SK-N-SH treated with all-trans-retinoic acid at 6 μM for 48 hours (cell line): ENCODE data around the gene SUCO.

Experiments
- ATAC-seq: fragments of 200-7000 bp; cut with Tn5 transposase; 3 replicates; pipeline ENCODE4 v1.9.1; 2020; ENCODE audit warnings: mild to moderate bottlenecking, moderate library complexity
- ARNTL ChIP-seq: fragments of 450-650 bp; formaldehyde crosslinking; IDR thresholded peaks from 2 replicates; pipeline ENCODE4 v1.5.0; 2020; ENCODE audit warnings: low read depth, mild to moderate bottlenecking, moderate library complexity, borderline replicate concordance
- BACH2 ChIP-seq: fragments of 250-450 bp; sonication (Bioruptor Pico); IDR thresholded peaks from 2 replicates; pipeline ENCODE4 v1.9.0; 2021; ENCODE audit warnings: mild to moderate bottlenecking, borderline replicate concordance
- CSDC2 ChIP-seq: fragments of 250-450 bp; sonication (Bioruptor Pico); IDR thresholded peaks from 2 replicates; pipeline ENCODE4 v1.5.0; 2020; ENCODE audit warnings: mild to moderate bottlenecking, moderate library complexity
- ESRRG ChIP-seq: fragments of 250-450 bp; sonication (Bioruptor Pico); IDR thresholded peaks from 2 replicates; pipeline ENCODE4 v1.6.1; 2021; ENCODE audit warnings: mild to moderate bottlenecking
- GLIS3 ChIP-seq: fragments of 250-450 bp; sonication (Bioruptor Pico); IDR thresholded peaks from 2 replicates; pipeline ENCODE4 v1.5.0; 2020; ENCODE audit warnings: mild to moderate bottlenecking, moderate library complexity
- ISL1 ChIP-seq: fragments of 250-450 bp; sonication (Bioruptor Pico); IDR thresholded peaks from 2 replicates; pipeline ENCODE4 v2.1.2; 2022; ENCODE audit warnings: mild to moderate bottlenecking, moderate library complexity
- OSR1 ChIP-seq: fragments of 250-450 bp; sonication (Bioruptor Pico); IDR thresholded peaks from 2 replicates; pipeline ENCODE4 v1.8.0; 2022; ENCODE audit warnings: moderate library complexity, mild to moderate bottlenecking, inconsistent platforms
- PPARA ChIP-seq: fragments of 250-450 bp; sonication (Bioruptor Pico); IDR thresholded peaks from 2 replicates; pipeline ENCODE4 v1.5.0; 2020; ENCODE audit warnings: mild to moderate bottlenecking, borderline replicate concordance
- RARB ChIP-seq: fragments of 250-450 bp; sonication (Bioruptor Pico); IDR thresholded peaks from 2 replicates; pipeline ENCODE4 v1.8.0; 2021; ENCODE audit warnings: mild to moderate bottlenecking, moderate library complexity
- SNAI2 ChIP-seq: fragments of 250-450 bp; sonication (Bioruptor Pico); IDR thresholded peaks from 2 replicates; pipeline ENCODE4 v1.5.0; 2020; ENCODE audit warnings: mild to moderate bottlenecking, moderate library complexity
- TCF4 ChIP-seq: fragments of 250-450 bp; sonication (Bioruptor Pico); IDR thresholded peaks from 2 replicates; pipeline ENCODE4 v1.8.0; 2021; ENCODE audit warnings: mild to moderate bottlenecking, moderate library complexity, borderline replicate concordance
- TOX ChIP-seq: fragments of 250-450 bp; sonication (Bioruptor Pico); IDR thresholded peaks from 2 replicates; pipeline ENCODE4 v1.8.0; 2021; ENCODE audit warnings: mild to moderate bottlenecking, moderate library complexity, borderline replicate concordance
- ZC3H10 ChIP-seq: fragments of 250-450 bp; sonication (Bioruptor Pico); IDR thresholded peaks from 2 replicates; pipeline ENCODE4 v1.5.1; 2021; ENCODE audit warnings: mild to moderate bottlenecking, moderate library complexity
- ZFP3 ChIP-seq: fragments of 250-450 bp; sonication (Bioruptor Pico); IDR thresholded peaks from 2 replicates; pipeline ENCODE4 v1.5.0; 2020; ENCODE audit warnings: mild to moderate bottlenecking, moderate library complexity
- ZFP30 ChIP-seq: fragments of 450-650 bp; formaldehyde crosslinking; IDR thresholded peaks from 2 replicates; pipeline ENCODE4 v1.5.0; 2022; ENCODE audit warnings: mild to moderate bottlenecking, moderate library complexity
- ZNF565 ChIP-seq: fragments of 450-650 bp; formaldehyde crosslinking; conservative IDR thresholded peaks from 2 replicates; pipeline ENCODE4 v1.5.0; 2020; ENCODE audit warnings: low read depth, mild to moderate bottlenecking, moderate library complexity
- ZNF70 ChIP-seq: fragments of 450-650 bp; formaldehyde crosslinking; IDR thresholded peaks from 2 replicates; pipeline ENCODE4 v1.5.0; 2020; ENCODE audit warnings: mild to moderate bottlenecking, moderate library complexity
- ZNF8 ChIP-seq: fragments of 450-650 bp; formaldehyde crosslinking; IDR thresholded peaks from 2 replicates; pipeline ENCODE4 v1.5.0; 2020; ENCODE audit warnings: mild to moderate bottlenecking, moderate library complexity
- TF ChIP-seq, protein P1 (sequence below): fragments of 250-450 bp; sonication (Bioruptor Pico); IDR thresholded peaks from 2 replicates; pipeline ENCODE4 v1.5.1; 2020; ENCODE audit warnings: low read depth, mild to moderate bottlenecking, moderate library complexity
- TF ChIP-seq, protein P2 (sequence below): fragments of 250-450 bp; sonication (Bioruptor Pico); IDR thresholded peaks from 2 replicates; pipeline ENCODE4 v1.8.0; 2021; ENCODE audit warnings: low read depth, mild to moderate bottlenecking, moderate library complexity, borderline replicate concordance
- TF ChIP-seq, protein P3 (sequence below): fragments of 250-450 bp; sonication (Bioruptor Pico); IDR thresholded peaks from 2 replicates; pipeline ENCODE4 v1.5.0; 2020; ENCODE audit warnings: mild to moderate bottlenecking, moderate library complexity

SUCO gene

DNA sequence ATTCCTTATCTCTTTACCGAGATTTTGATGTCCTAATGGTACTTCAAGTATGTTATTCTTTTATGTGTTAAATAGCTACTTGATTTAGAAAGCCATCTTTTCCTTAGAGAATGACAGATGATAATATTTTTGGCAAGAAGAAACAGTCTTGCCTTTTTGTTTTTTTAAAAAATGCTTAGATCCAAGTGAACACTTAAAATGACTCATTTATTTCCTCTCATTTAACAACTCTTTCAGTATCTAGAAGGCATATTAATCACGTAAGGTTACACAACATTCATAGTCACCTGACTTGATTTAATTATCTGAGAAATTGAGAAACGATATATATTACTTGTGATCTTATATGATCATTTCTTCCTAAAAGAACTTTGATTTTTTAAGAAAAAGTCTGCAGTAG is 52.4 kb downstream of the SUCO start:
- no peak for ATAC-seq
- TF ChIP-seq OSR1 (CRISPR knock-in tag) (no peak), CSDC2 (no peak), TOX (CRISPR knock-in tag) (peak; percentile 70; the same call in 1 of the 2 replicates), ESRRG (no peak), ZNF8 (CRISPR knock-in tag) (no peak), ISL1 (CRISPR knock-in tag) (no peak; the same call in 1 of the 2 replicates), ZC3H10 (CRISPR knock-in tag) (0 out of 2 replicates have a peak, but pooled peaks have one; percentile 62), SNAI2 (CRISPR knock-in tag) (no peak), TCF4 (no peak), RARB (no peak), ZNF70 (CRISPR knock-in tag) (no peak), PPARA (CRISPR knock-in tag) (no peak), ZNF565 (CRISPR knock-in tag) (no peak)
- TF ChIP-seq, protein P1, sequence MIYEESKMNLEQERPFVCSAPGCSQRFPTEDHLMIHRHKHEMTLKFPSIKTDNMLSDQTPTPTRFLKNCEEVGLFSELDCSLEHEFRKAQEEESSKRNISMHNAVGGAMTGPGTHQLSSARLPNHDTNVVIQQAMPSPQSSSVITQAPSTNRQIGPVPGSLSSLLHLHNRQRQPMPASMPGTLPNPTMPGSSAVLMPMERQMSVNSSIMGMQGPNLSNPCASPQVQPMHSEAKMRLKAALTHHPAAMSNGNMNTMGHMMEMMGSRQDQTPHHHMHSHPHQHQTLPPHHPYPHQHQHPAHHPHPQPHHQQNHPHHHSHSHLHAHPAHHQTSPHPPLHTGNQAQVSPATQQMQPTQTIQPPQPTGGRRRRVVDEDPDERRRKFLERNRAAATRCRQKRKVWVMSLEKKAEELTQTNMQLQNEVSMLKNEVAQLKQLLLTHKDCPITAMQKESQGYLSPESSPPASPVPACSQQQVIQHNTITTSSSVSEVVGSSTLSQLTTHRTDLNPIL (CRISPR knock-in tag) = no peak

DNA sequence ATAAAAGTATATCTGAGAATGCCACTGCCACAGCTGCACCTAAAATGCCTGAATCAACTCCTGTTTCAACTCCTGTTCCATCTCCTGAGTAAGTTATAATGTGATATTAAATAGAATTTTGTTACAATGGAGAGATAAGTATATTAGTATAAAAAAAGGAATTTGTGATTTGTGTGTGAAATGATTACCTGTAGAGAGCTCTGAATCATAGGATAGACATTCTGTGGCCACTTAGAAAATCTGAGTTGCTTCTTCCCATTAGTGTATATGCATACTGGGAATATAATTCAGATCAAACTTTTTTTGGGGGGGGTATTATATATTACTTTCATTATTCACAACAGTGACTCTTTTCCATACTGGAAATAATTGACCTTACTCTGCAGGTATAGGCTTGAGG is 52.9 kb downstream of the SUCO start:
- ATAC-seq = no peak; the same call in 2 of the 3 replicates
- no peak for TF ChIP-seq CSDC2
- TF ChIP-seq TOX (CRISPR knock-in tag) = no peak
- TF ChIP-seq BACH2 (CRISPR knock-in tag) = no peak
- no peak for TF ChIP-seq SNAI2 (CRISPR knock-in tag)
- TF ChIP-seq, protein P2, sequence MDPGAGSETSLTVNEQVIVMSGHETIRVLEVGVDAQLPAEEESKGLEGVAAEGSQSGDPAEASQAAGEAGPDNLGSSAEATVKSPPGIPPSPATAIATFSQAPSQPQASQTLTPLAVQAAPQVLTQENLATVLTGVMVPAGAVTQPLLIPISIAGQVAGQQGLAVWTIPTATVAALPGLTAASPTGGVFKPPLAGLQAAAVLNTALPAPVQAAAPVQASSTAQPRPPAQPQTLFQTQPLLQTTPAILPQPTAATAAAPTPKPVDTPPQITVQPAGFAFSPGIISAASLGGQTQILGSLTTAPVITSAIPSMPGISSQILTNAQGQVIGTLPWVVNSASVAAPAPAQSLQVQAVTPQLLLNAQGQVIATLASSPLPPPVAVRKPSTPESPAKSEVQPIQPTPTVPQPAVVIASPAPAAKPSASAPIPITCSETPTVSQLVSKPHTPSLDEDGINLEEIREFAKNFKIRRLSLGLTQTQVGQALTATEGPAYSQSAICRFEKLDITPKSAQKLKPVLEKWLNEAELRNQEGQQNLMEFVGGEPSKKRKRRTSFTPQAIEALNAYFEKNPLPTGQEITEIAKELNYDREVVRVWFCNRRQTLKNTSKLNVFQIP (CRISPR knock-in tag) = no peak
- TF ChIP-seq GLIS3 (CRISPR knock-in tag) = no peak
- TF ChIP-seq ISL1 (CRISPR knock-in tag) = no peak
- TF ChIP-seq ZNF8 (CRISPR knock-in tag) = no peak
- no peak for TF ChIP-seq PPARA (CRISPR knock-in tag)
- TF ChIP-seq ZFP3 = no peak
- TF ChIP-seq ARNTL (CRISPR knock-in tag) = no peak
- TF ChIP-seq, protein P1 (CRISPR knock-in tag) = no peak
- TF ChIP-seq, protein P3, sequence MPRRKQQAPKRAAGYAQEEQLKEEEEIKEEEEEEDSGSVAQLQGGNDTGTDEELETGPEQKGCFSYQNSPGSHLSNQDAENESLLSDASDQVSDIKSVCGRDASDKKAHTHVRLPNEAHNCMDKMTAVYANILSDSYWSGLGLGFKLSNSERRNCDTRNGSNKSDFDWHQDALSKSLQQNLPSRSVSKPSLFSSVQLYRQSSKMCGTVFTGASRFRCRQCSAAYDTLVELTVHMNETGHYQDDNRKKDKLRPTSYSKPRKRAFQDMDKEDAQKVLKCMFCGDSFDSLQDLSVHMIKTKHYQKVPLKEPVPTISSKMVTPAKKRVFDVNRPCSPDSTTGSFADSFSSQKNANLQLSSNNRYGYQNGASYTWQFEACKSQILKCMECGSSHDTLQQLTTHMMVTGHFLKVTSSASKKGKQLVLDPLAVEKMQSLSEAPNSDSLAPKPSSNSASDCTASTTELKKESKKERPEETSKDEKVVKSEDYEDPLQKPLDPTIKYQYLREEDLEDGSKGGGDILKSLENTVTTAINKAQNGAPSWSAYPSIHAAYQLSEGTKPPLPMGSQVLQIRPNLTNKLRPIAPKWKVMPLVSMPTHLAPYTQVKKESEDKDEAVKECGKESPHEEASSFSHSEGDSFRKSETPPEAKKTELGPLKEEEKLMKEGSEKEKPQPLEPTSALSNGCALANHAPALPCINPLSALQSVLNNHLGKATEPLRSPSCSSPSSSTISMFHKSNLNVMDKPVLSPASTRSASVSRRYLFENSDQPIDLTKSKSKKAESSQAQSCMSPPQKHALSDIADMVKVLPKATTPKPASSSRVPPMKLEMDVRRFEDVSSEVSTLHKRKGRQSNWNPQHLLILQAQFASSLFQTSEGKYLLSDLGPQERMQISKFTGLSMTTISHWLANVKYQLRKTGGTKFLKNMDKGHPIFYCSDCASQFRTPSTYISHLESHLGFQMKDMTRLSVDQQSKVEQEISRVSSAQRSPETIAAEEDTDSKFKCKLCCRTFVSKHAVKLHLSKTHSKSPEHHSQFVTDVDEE = no peak
- no peak for TF ChIP-seq ESRRG
- TF ChIP-seq RARB = no peak
- TF ChIP-seq ZC3H10 (CRISPR knock-in tag) = no peak
- no peak for TF ChIP-seq ZNF70 (CRISPR knock-in tag)

DNA sequence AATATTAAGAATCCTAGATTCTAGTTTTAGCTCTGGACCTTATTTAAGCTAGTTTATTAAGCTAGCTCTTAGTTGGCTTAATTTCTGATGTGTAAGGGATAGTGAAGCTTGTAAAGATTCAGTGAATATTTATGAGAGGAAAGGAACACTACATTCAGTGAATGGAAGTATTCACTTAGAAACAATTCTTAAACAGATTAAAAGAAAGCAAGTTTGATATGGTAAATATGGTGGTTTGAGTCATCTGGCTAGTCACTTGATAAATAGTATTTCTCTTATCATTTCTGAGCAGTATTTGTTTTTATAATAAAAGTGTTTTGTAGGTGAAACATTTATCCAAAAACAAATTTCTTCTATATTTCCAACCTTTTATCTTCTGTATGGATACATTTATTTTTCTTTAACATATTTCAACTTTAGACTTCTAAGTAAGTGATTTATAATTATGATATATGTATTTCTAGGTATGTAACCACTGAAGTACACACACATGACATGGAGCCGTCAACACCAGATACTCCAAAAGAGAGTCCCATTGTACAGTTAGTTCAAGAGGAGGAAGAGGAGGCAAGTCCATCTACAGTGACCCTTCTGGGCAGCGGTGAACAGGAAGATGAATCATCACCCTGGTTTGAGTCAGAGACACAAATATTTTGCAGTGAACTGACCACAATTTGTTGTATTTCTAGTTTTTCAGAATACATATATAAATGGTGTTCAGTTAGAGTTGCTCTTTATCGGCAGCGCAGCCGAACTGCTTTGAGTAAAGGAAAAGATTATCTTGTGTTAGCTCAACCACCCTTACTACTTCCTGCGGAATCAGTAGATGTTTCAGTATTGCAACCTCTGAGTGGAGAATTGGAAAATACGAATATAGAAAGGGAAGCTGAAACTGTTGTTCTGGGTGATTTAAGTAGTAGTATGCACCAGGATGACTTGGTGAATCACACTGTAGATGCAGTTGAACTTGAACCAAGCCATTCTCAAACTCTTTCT is 55.6 kb downstream of the SUCO start:
- ATAC-seq = peak; percentile 92
- TF ChIP-seq TOX (CRISPR knock-in tag) (peak; percentile 57; the same call in 1 of the 2 replicates), ZFP30 (CRISPR knock-in tag) (no peak), ARNTL (CRISPR knock-in tag) (no peak), ISL1 (CRISPR knock-in tag) (no peak)
